K562 (cell line): ENCODE results near the gene WDFY2. TPM values are rescaled to one million over a fixed set of nuclear protein-coding genes. Genes with fewer than 3 reads are reported as not detected.

Source experiments
- ATAC-seq: fragments of 200-7000 bp; cut with Tn5 transposase; 3 replicates; pipeline ENCODE4 v1.9.1; 2020; ENCODE audit warnings: moderate library complexity
- BruUV-seq: library from RNA; stranded (reverse); fragments of 400-500 nt; replicated peaks from 2 replicates; lab custom pipeline; 2021; lab: Mats Ljungman, UMichigan
- CTCF ChIA-PET: fragments of 300-600 bp; formaldehyde crosslinking; extraction: SDS; loops from one replicate; lab custom pipeline; 2021; ENCODE audit warnings: low intra/inter-chr PET ratio; lab: Yijun Ruan, JAX
- POLR2A ChIA-PET: fragments of 300-600, 350-650 bp; sonication (Branson Sonifier 250); formaldehyde crosslinking; extraction: SDS; loops from one replicate; lab custom pipeline; 2021; ENCODE audit warnings: antibody characterized with exemption, inconsistent platforms; lab: Yijun Ruan, JAX
- DNase-seq, 4 experiments: peaks; one replicate each; pipeline versions ENCODE4 v3.0.0 to v3.0.0-alpha.2; 2011 to 2018; ENCODE audit warnings: low spot score in 3 of 4, mixed read lengths in 3 of 4; ENCODE audit errors: extremely low read depth in 1 of 4
- FAIRE-seq: peaks from 2 replicates; lab custom pipeline; 2011; peaks lifted over from hg19 to GRCh38; lab: Jason Lieb, UNC
- H2AFZ ChIP-seq: 2 replicates; pipeline ENCODE4 v1.6.0; 2011; ENCODE audit warnings: low read depth, low read length, control low read depth, inconsistent platforms
- H3K27ac ChIP-seq: fragments of 200-600 bp; 3 replicates; pipeline ENCODE4 v1.8.0; 2011; ENCODE audit warnings: low read depth, mild to moderate bottlenecking, control low read depth, inconsistent platforms, low read length, moderate library complexity, mixed read lengths; ENCODE audit errors: extremely low read depth
- H3K27me3 ChIP-seq, 2 experiments: fragments of 300-600 bp in 1 of 2; 2 replicates in 1 of 2; 3 replicates in 1 of 2; pipeline versions ENCODE4 v1.6.0 to v1.8.0; 2011; ENCODE audit warnings: inconsistent platforms in 2 of 2, low read length in 2 of 2, mild to moderate bottlenecking in 1 of 2, mixed read lengths in 1 of 2, moderate library complexity in 1 of 2; ENCODE audit not compliant: control insufficient read depth in 2 of 2, insufficient read depth in 2 of 2
- H3K36me3 ChIP-seq: fragments of 300-600 bp; 3 replicates; pipeline ENCODE4 v1.8.0; 2011; ENCODE audit warnings: mild to moderate bottlenecking, low read length, inconsistent platforms; ENCODE audit not compliant: control insufficient read depth, insufficient read depth
- H3K4me1 ChIP-seq, 2 experiments: fragments of 200-600 bp in 1 of 2; replicated peaks in 1 of 2; 2 replicates in 1 of 2; 3 replicates in 1 of 2; pipeline versions ENCODE4 v1.5.1 to v1.8.0; 2011; ENCODE audit warnings: inconsistent platforms in 2 of 2, low read length in 2 of 2, mild to moderate bottlenecking in 1 of 2, mixed read lengths in 1 of 2, moderate library complexity in 1 of 2; ENCODE audit not compliant: control insufficient read depth in 2 of 2, insufficient read depth in 2 of 2
- H3K4me2 ChIP-seq: 2 replicates; pipeline ENCODE4 v1.6.1; 2011; ENCODE audit warnings: low read length, control low read depth, inconsistent platforms, mixed read lengths; ENCODE audit not compliant: insufficient read depth
- H3K4me3 ChIP-seq: fragments of 200-600 bp; sonication (generic), shearing (Covaris generic); 2 replicates; pipeline ENCODE4 v1.5.1; 2016; ENCODE audit warnings: control low read depth, inconsistent platforms
- H3K79me2 ChIP-seq: fragments of 200-600 bp; 3 replicates; pipeline ENCODE4 v1.8.0; 2011; ENCODE audit warnings: low read length, inconsistent platforms; ENCODE audit not compliant: control insufficient read depth, insufficient read depth
- H3K9ac ChIP-seq, 2 experiments: 2 replicates each; pipeline versions ENCODE4 v1.6.0 to v1.6.1; 2011; ENCODE audit warnings: low read depth in 2 of 2, low read length in 2 of 2, control low read depth in 1 of 2, inconsistent platforms in 1 of 2, mild to moderate bottlenecking in 1 of 2, mixed read lengths in 1 of 2; ENCODE audit not compliant: insufficient read depth in 1 of 2
- H3K9me1 ChIP-seq: one replicate; pipeline ENCODE4 v1.6.0; 2011; ENCODE audit warnings: inconsistent platforms, mild to moderate bottlenecking, low read length, moderate library complexity; ENCODE audit not compliant: control insufficient read depth, insufficient read depth
- H3K9me3 ChIP-seq: replicated peaks from 2 replicates; pipeline ENCODE4 v1.5.1; 2011; ENCODE audit warnings: low read depth, low read length, inconsistent platforms; ENCODE audit not compliant: control insufficient read depth, insufficient read depth
- H4K20me1 ChIP-seq: replicated peaks from 2 replicates; pipeline ENCODE4 v1.6.1; 2011; ENCODE audit warnings: low read length, inconsistent platforms, mixed read lengths; ENCODE audit not compliant: control insufficient read depth, insufficient read depth
- KAT2B ChIP-seq: IDR thresholded peaks from one replicate; pipeline ENCODE4 v1.6.1; 2012; ENCODE audit warnings: low read depth, mild to moderate bottlenecking, control low read depth, inconsistent platforms, low read length, moderate library complexity
- MBD1 ChIP-seq: fragments of 250-450 bp; sonication (Bioruptor Pico); IDR thresholded peaks from 2 replicates; pipeline ENCODE4 v1.8.0; 2022; ENCODE audit warnings: inconsistent platforms
- MTA3 ChIP-seq: fragments of 450-650 bp; formaldehyde crosslinking; IDR thresholded peaks from 2 replicates; pipeline ENCODE4 v1.6.1; 2017; ENCODE audit warnings: mild to moderate bottlenecking, borderline replicate concordance
- PPARD ChIP-seq: fragments of 250-450 bp; sonication (Bioruptor Pico); IDR thresholded peaks from 2 replicates; pipeline ENCODE4 v1.8.0; 2022; ENCODE audit warnings: inconsistent platforms, mild to moderate bottlenecking, moderate library complexity
- TCF7L2 ChIP-seq: fragments of 150-350 bp; IDR thresholded peaks from 2 replicates; pipeline ENCODE4 v1.6.1; 2016; ENCODE audit warnings: low read depth, mild to moderate bottlenecking, low read length, moderate library complexity
- ZNF586 ChIP-seq: fragments of 450-650 bp; formaldehyde crosslinking; conservative IDR thresholded peaks from 2 replicates; pipeline ENCODE4 v1.4.0; 2020; ENCODE audit warnings: mild to moderate bottlenecking, moderate library complexity
- WGBS: fragments of 100-300 bp; shearing (Covaris generic); methylation state at CpG from one replicate; pipeline ENCODE4 v1.1.6; 2016; ENCODE audit warnings: low coverage, mixed read lengths; ENCODE audit not compliant: insufficient coverage; ENCODE audit errors: missing lambda C conversion rate; 5-methylcytosine and 5-hydroxymethylcytosine counted together
- in situ Hi-C: fragments of 300-500 bp; cut with MboI; formaldehyde crosslinking; loops from 4 replicates; pipeline ENCODE4 v1.15.0; 2018; ENCODE audit warnings: inconsistent platforms, mixed read lengths
- intact Hi-C: fragments of 100-400 bp; cut with micrococcal nuclease; formaldehyde crosslinking; loops from 2 replicates; pipeline ENCODE4 v1.14.2; 2022
- polyA plus RNA-seq, 8 experiments: library from polyadenylated mRNA; depleted of rRNA in 4 of 8; stranded (reverse) in 5 of 8; unstranded in 3 of 8; fragments of >200 nt; fragmentation: Nextera tagmentation in 2 of 8; fragmentation: Illumina TruSeq in 1 of 8; extraction: Ambion mirVana in 2 of 8; extraction: Trizol in 1 of 8; gene quantifications; 2 replicates each; pipeline versions ENCODE4 v1.2.1 to v1.2.3, GENCODE V29; 2011 to 2014; ENCODE audit warnings: inconsistent platforms in 1 of 8, missing spikeins in 1 of 8
- total RNA-seq, 7 experiments: library from RNA; depleted of rRNA in 6 of 7; stranded (reverse); fragments of >200 nt in 6 of 7; fragmentation: Illumina TruSeq in 2 of 7; extraction: Trizol in 2 of 7; gene quantifications; 2 replicates each; pipeline versions ENCODE4 v1.2.1 to v1.2.3, GENCODE V29; 2011 to 2021; ENCODE audit warnings: low replicate concordance in 1 of 7

The WDFY2 gene
- total and polyA plus RNA-seq, 9 of the 15 experiments (the other 6 are each of a cell fraction or from before 2014, with no cell fraction given) = 0.66 to 6.4 (median 4.4) TPM

GRCh38 chr13:51761643-51762350 is 177.5 kb downstream of the WDFY2 start:
- BruUV-seq = no TSS peak
- DNase-seq (no peak), FAIRE-seq (no peak), ATAC-seq (no peak)
- H3K4me3 ChIP-seq = no peak overlapping the region
- peaks cover 9% of the 10 kb centered on the region; the same call in 2 of the 3 replicates for H3K36me3 ChIP-seq
- 0 out of 4 replicates have a peak overlapping the region, but pooled peaks of 1 of the 2 experiments have one; percentile 61 for H3K9ac ChIP-seq
- H3K4me1 ChIP-seq = no peaks in the 10 kb centered on the region
- H3K27me3 ChIP-seq = no peaks in the 10 kb centered on the region
- POLR2A ChIA-PET = no interaction called here
- no peaks in the 10 kb centered on the region for H4K20me1 ChIP-seq
- TF ChIP-seq TCF7L2 (no peak), MBD1 (CRISPR knock-in tag) (no peak), PPARD (CRISPR knock-in tag) (no peak), MTA3 (no peak), ZNF586 (no peak), KAT2B (no peak)
- in situ Hi-C loops = no loop called here
- no peaks in the 10 kb centered on the region for H3K9me3 ChIP-seq
- H2AFZ ChIP-seq = no peak overlapping the region
- H3K79me2 ChIP-seq = no peaks in the 10 kb centered on the region
- no peak overlapping the region for H3K27ac ChIP-seq
- H3K4me2 ChIP-seq = no peak overlapping the region
- CTCF ChIA-PET = no interaction called here
- H3K9me1 ChIP-seq = no peaks in the 10 kb centered on the region
- intact Hi-C loops = no loop called here
- WGBS = 94% methylated on average over 15 of the region's 16 CpGs
